K562 (cell line): ENCODE data around the gene SPRED2. TPM values are rescaled to one million over a fixed set of nuclear protein-coding genes. Genes with fewer than 3 reads are reported as not detected.

Experiments
- ATAC-seq: fragments of 200-7000 bp; cut with Tn5 transposase; 3 replicates; pipeline ENCODE4 v1.9.1; 2020; ENCODE audit warnings: moderate library complexity
- BruUV-seq: library from RNA; stranded (reverse); fragments of 400-500 nt; replicated peaks from 2 replicates; lab custom pipeline; 2021; lab: Mats Ljungman, UMichigan
- CTCF ChIA-PET: fragments of 300-600 bp; formaldehyde crosslinking; extraction: SDS; loops from one replicate; lab custom pipeline; 2021; ENCODE audit warnings: low intra/inter-chr PET ratio; lab: Yijun Ruan, JAX
- POLR2A ChIA-PET: fragments of 300-600, 350-650 bp; sonication (Branson Sonifier 250); formaldehyde crosslinking; extraction: SDS; loops from one replicate; lab custom pipeline; 2021; ENCODE audit warnings: antibody characterized with exemption, inconsistent platforms; lab: Yijun Ruan, JAX
- DNase-seq, 4 experiments: peaks; one replicate each; pipeline versions ENCODE4 v3.0.0 to v3.0.0-alpha.2; 2011 to 2018; ENCODE audit warnings: low spot score in 3 of 4, mixed read lengths in 3 of 4; ENCODE audit errors: extremely low read depth in 1 of 4
- FAIRE-seq: peaks from 2 replicates; lab custom pipeline; 2011; peaks lifted over from hg19 to GRCh38; lab: Jason Lieb, UNC
- H2AFZ ChIP-seq: 2 replicates; pipeline ENCODE4 v1.6.0; 2011; ENCODE audit warnings: low read depth, low read length, control low read depth, inconsistent platforms
- H3K27ac ChIP-seq: fragments of 200-600 bp; 3 replicates; pipeline ENCODE4 v1.8.0; 2011; ENCODE audit warnings: low read depth, mild to moderate bottlenecking, control low read depth, inconsistent platforms, low read length, moderate library complexity, mixed read lengths; ENCODE audit errors: extremely low read depth
- H3K27me3 ChIP-seq, 2 experiments: fragments of 300-600 bp in 1 of 2; 2 replicates in 1 of 2; 3 replicates in 1 of 2; pipeline versions ENCODE4 v1.6.0 to v1.8.0; 2011; ENCODE audit warnings: inconsistent platforms in 2 of 2, low read length in 2 of 2, mild to moderate bottlenecking in 1 of 2, mixed read lengths in 1 of 2, moderate library complexity in 1 of 2; ENCODE audit not compliant: control insufficient read depth in 2 of 2, insufficient read depth in 2 of 2
- H3K36me3 ChIP-seq: fragments of 300-600 bp; 3 replicates; pipeline ENCODE4 v1.8.0; 2011; ENCODE audit warnings: mild to moderate bottlenecking, low read length, inconsistent platforms; ENCODE audit not compliant: control insufficient read depth, insufficient read depth
- H3K4me1 ChIP-seq, 2 experiments: fragments of 200-600 bp in 1 of 2; replicated peaks in 1 of 2; 2 replicates in 1 of 2; 3 replicates in 1 of 2; pipeline versions ENCODE4 v1.5.1 to v1.8.0; 2011; ENCODE audit warnings: inconsistent platforms in 2 of 2, low read length in 2 of 2, mild to moderate bottlenecking in 1 of 2, mixed read lengths in 1 of 2, moderate library complexity in 1 of 2; ENCODE audit not compliant: control insufficient read depth in 2 of 2, insufficient read depth in 2 of 2
- H3K4me2 ChIP-seq: 2 replicates; pipeline ENCODE4 v1.6.1; 2011; ENCODE audit warnings: low read length, control low read depth, inconsistent platforms, mixed read lengths; ENCODE audit not compliant: insufficient read depth
- H3K4me3 ChIP-seq: fragments of 200-600 bp; sonication (generic), shearing (Covaris generic); 2 replicates; pipeline ENCODE4 v1.5.1; 2016; ENCODE audit warnings: control low read depth, inconsistent platforms
- H3K79me2 ChIP-seq: fragments of 200-600 bp; 3 replicates; pipeline ENCODE4 v1.8.0; 2011; ENCODE audit warnings: low read length, inconsistent platforms; ENCODE audit not compliant: control insufficient read depth, insufficient read depth
- H3K9ac ChIP-seq, 2 experiments: 2 replicates each; pipeline versions ENCODE4 v1.6.0 to v1.6.1; 2011; ENCODE audit warnings: low read depth in 2 of 2, low read length in 2 of 2, control low read depth in 1 of 2, inconsistent platforms in 1 of 2, mild to moderate bottlenecking in 1 of 2, mixed read lengths in 1 of 2; ENCODE audit not compliant: insufficient read depth in 1 of 2
- H3K9me1 ChIP-seq: one replicate; pipeline ENCODE4 v1.6.0; 2011; ENCODE audit warnings: inconsistent platforms, mild to moderate bottlenecking, low read length, moderate library complexity; ENCODE audit not compliant: control insufficient read depth, insufficient read depth
- H3K9me3 ChIP-seq: replicated peaks from 2 replicates; pipeline ENCODE4 v1.5.1; 2011; ENCODE audit warnings: low read depth, low read length, inconsistent platforms; ENCODE audit not compliant: control insufficient read depth, insufficient read depth
- H4K20me1 ChIP-seq: replicated peaks from 2 replicates; pipeline ENCODE4 v1.6.1; 2011; ENCODE audit warnings: low read length, inconsistent platforms, mixed read lengths; ENCODE audit not compliant: control insufficient read depth, insufficient read depth
- CREB1 ChIP-seq, 2 experiments: sonication (generic) in 1 of 2; formaldehyde crosslinking in 1 of 2; IDR thresholded peaks; 2 replicates each; pipeline versions ENCODE4 v1.6.1 to v1.8.0; 2012 to 2022; ENCODE audit warnings: inconsistent platforms in 1 of 2, mild to moderate bottlenecking in 1 of 2, missing genetic modification reagents in 1 of 2, moderate library complexity in 1 of 2
- DEAF1 ChIP-seq: fragments of 450-650 bp; formaldehyde crosslinking; IDR thresholded peaks from 2 replicates; pipeline ENCODE4 v1.4.0; 2020; ENCODE audit warnings: mild to moderate bottlenecking, moderate library complexity
- TEAD2 ChIP-seq: fragments of 450-650 bp; IDR thresholded peaks from 2 replicates; pipeline ENCODE4 v1.6.1; 2016; ENCODE audit warnings: missing genetic modification characterization, control low read depth, missing compliant biosample characterization
- ZC3H4 ChIP-seq: sonication (generic); formaldehyde crosslinking; IDR thresholded peaks from 2 replicates; pipeline ENCODE4 v1.9.0; 2021; ENCODE audit warnings: missing genetic modification reagents, borderline replicate concordance
- ZKSCAN8 ChIP-seq: fragments of 200-800 bp; sonication (Bioruptor generic); IDR thresholded peaks from 2 replicates; pipeline ENCODE4 v1.6.1; 2016; ENCODE audit warnings: missing genetic modification characterization, missing compliant biosample characterization
- ZNF318 ChIP-seq, 2 experiments: fragments of 450-650 bp; IDR thresholded peaks; 2 replicates each; pipeline ENCODE4 v1.6.1; 2016; ENCODE audit warnings: mild to moderate bottlenecking in 2 of 2, borderline replicate concordance in 1 of 2, low read depth in 1 of 2, moderate library complexity in 1 of 2
- ZNF431 ChIP-seq: sonication (generic); formaldehyde crosslinking; IDR thresholded peaks from 2 replicates; pipeline ENCODE4 v1.8.0; 2022; ENCODE audit warnings: mild to moderate bottlenecking, missing genetic modification reagents
- ZNF655 ChIP-seq: fragments of 250-450 bp; sonication (Bioruptor Pico); IDR thresholded peaks from 2 replicates; pipeline ENCODE4 v1.5.0; 2021
- WGBS: fragments of 100-300 bp; shearing (Covaris generic); methylation state at CpG from one replicate; pipeline ENCODE4 v1.1.6; 2016; ENCODE audit warnings: low coverage, mixed read lengths; ENCODE audit not compliant: insufficient coverage; ENCODE audit errors: missing lambda C conversion rate; 5-methylcytosine and 5-hydroxymethylcytosine counted together
- in situ Hi-C: fragments of 300-500 bp; cut with MboI; formaldehyde crosslinking; loops from 4 replicates; pipeline ENCODE4 v1.15.0; 2018; ENCODE audit warnings: inconsistent platforms, mixed read lengths
- intact Hi-C: fragments of 100-400 bp; cut with micrococcal nuclease; formaldehyde crosslinking; loops from 2 replicates; pipeline ENCODE4 v1.14.2; 2022
- polyA plus RNA-seq, 8 experiments: library from polyadenylated mRNA; depleted of rRNA in 4 of 8; stranded (reverse) in 5 of 8; unstranded in 3 of 8; fragments of >200 nt; fragmentation: Nextera tagmentation in 2 of 8; fragmentation: Illumina TruSeq in 1 of 8; extraction: Ambion mirVana in 2 of 8; extraction: Trizol in 1 of 8; gene quantifications; 2 replicates each; pipeline versions ENCODE4 v1.2.1 to v1.2.3, GENCODE V29; 2011 to 2014; ENCODE audit warnings: inconsistent platforms in 1 of 8, missing spikeins in 1 of 8
- total RNA-seq, 7 experiments: library from RNA; depleted of rRNA in 6 of 7; stranded (reverse); fragments of >200 nt in 6 of 7; fragmentation: Illumina TruSeq in 2 of 7; extraction: Trizol in 2 of 7; gene quantifications; 2 replicates each; pipeline versions ENCODE4 v1.2.1 to v1.2.3, GENCODE V29; 2011 to 2021; ENCODE audit warnings: low replicate concordance in 1 of 7

The SPRED2 gene
- total and polyA plus RNA-seq, 9 of the 15 experiments (the other 6 are each of a cell fraction or from before 2014, with no cell fraction given), result 4.6 to 50.8 (median 14.1) TPM

- intact Hi-C loops, result no loop called here
- FAIRE-seq (no peak), ATAC-seq (peak; percentile 56), DNase-seq (no peak)
- no peaks in the 10 kb centered on the region for H3K79me2 ChIP-seq
- H3K9me3 ChIP-seq, result no peaks in the 10 kb centered on the region
- no peak overlapping the region for H2AFZ ChIP-seq
- CTCF ChIA-PET, result no interaction called here
- H3K27me3 ChIP-seq, result no peaks in the 10 kb centered on the region
- H3K36me3 ChIP-seq, result no peaks in the 10 kb centered on the region
- no peaks in the 10 kb centered on the region for H3K9me1 ChIP-seq
- in situ Hi-C loops, result no loop called here
- H3K4me1 ChIP-seq, result no peaks in the 10 kb centered on the region; a peak in 1 of 5 replicates
- POLR2A ChIA-PET, result no interaction called here
- H3K4me3 ChIP-seq, result no peak overlapping the region
- no peak overlapping the region for H3K4me2 ChIP-seq
- H3K27ac ChIP-seq, result no peak overlapping the region
- no TSS peak for BruUV-seq
- 0 out of 4 replicates have a peak overlapping the region, but pooled peaks of 1 of the 2 experiments have one; percentile 1 for H3K9ac ChIP-seq
- WGBS, result 41% methylated on average over 5 of the region's 5 CpGs
- H4K20me1 ChIP-seq, result no peaks in the 10 kb centered on the region
- TF ChIP-seq ZNF318 (IDR thresholded peaks at IDR 0.05; ENCODE audit: borderline replicate concordance in 1 of 2, low read depth in 1 of 2) (no peak), DEAF1 (CRISPR knock-in tag) (no peak), CREB1 (IDR thresholded peaks at IDR 0.05) (no peak), CREB1 (CRISPR knock-in tag; IDR thresholded peaks at IDR 0.05) (no peak), ZC3H4 (CRISPR knock-in tag) (no peak), ZKSCAN8 (CRISPR knock-in tag) (no peak), TEAD2 (no peak), ZNF655 (no peak), ZNF431 (CRISPR knock-in tag) (no peak)
Measured at GRCh38 chr2:65465857-65466256, 33.5 kb upstream of the SPRED2 start.
